Measurements from ENCODE around the gene AKAP7.

GRCh38 chr6:131281471-131282270 is 146.4 kb downstream of the AKAP7 start:
- TF ChIP-seq POLR2A (IDR thresholded peaks at IDR 0.05) (peak in 1 of 4 donors; percentile 13), CTCF (IDR thresholded peaks at IDR 0.05) (no peak)

Data from esophagus squamous epithelium (tissue), 4 donors.